ENCODE measurements around the gene CGNL1.

GRCh38 chr15:57423599-57424140 lies 47.4 kb downstream of the CGNL1 start:
- no peak for TF ChIP-seq CTCF (IDR thresholded peaks at IDR 0.05; ENCODE audit: low read depth, low read length)
- no peak for TF ChIP-seq EZH2phosphoT487 (IDR thresholded peaks at IDR 0.05; ENCODE audit: low read depth)

All from OCI-LY3 (cell line).